ENCODE measurements around the gene AFF3. TPM values are rescaled to one million over a fixed set of nuclear protein-coding genes. Genes with fewer than 3 reads are reported as not detected.

The AFF3 gene
- total RNA-seq, 1 donor from 2014 or later = 12.2 TPM

DNA sequence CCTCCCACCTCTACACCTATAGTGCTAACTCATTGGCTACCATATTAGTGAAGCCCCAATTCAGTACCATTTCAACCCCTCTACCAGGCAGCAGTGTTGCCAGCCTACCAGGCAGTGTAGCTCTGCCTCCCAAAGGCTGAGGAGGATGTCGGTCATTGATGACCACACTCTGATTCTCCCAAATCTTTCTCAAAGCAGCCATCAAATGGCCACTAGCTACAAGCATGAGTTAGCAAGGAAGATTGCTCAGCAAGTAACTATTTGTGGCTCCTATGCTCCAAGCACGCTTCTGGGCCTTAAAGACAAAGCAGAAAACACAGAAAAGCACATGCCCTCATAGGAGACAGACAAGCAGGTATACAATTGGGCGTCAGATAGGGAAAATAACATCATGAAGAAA, 42.7 kb upstream of the AFF3 start:
- Mint-ChIP-seq H3K27ac (ENCODE audit: unreplicated experiment) (no peak overlapping the region), H3K36me3 (ENCODE audit: low read depth, unreplicated experiment) (no peaks in the 10 kb centered on the region), H3K4me3 (ENCODE audit: unreplicated experiment) (no peak overlapping the region), H3K9me3 (ENCODE audit: unreplicated experiment) (no peaks in the 10 kb centered on the region), H3K27me3 (ENCODE audit: unreplicated experiment) (peaks cover 6% of the 10 kb centered on the region), H3K4me1 (ENCODE audit: unreplicated experiment) (no peaks in the 10 kb centered on the region)
- TF ChIP-seq, protein P1, sequence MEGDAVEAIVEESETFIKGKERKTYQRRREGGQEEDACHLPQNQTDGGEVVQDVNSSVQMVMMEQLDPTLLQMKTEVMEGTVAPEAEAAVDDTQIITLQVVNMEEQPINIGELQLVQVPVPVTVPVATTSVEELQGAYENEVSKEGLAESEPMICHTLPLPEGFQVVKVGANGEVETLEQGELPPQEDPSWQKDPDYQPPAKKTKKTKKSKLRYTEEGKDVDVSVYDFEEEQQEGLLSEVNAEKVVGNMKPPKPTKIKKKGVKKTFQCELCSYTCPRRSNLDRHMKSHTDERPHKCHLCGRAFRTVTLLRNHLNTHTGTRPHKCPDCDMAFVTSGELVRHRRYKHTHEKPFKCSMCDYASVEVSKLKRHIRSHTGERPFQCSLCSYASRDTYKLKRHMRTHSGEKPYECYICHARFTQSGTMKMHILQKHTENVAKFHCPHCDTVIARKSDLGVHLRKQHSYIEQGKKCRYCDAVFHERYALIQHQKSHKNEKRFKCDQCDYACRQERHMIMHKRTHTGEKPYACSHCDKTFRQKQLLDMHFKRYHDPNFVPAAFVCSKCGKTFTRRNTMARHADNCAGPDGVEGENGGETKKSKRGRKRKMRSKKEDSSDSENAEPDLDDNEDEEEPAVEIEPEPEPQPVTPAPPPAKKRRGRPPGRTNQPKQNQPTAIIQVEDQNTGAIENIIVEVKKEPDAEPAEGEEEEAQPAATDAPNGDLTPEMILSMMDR (IDR thresholded peaks at IDR 0.05; ENCODE audit: unreplicated experiment) = no peak
- no peak for DNase-seq (ENCODE audit: low spot score)

DNA sequence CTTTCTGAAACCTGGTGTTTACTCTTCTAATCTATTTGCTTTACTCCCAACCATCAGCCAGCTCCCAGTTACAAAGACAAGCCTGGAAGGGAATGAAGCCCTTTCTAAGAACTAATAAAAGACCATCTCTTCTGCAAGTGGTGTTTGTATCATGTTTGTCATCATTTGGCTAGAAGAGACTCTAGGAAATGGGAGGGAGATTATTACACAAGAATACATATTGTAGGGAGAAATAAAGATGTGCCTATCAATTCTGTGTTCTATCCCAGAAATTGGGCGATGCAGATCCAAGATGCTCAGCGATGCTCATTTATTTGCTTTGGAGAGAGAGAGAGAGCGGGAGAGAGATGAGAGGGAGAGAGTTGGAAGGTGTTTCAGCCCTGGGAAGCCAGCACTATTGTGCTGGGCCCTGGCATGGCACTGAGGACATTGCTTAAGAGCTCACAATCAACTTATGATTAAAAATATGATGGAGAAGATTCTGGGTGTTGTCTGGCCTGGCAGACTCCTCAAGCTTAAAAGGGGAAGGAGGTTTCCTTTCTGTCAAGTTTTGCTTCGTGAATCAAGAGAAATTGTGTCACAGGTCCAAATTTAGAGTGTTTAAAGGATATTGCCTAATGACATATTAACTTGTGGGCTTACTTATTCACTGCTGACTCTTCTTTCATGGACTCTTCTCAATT, 41.8 kb upstream of the AFF3 start:
- no peak overlapping the region for H3K4me3 Mint-ChIP-seq (ENCODE audit: unreplicated experiment)
- TF ChIP-seq, protein P1 (IDR thresholded peaks at IDR 0.05; ENCODE audit: unreplicated experiment) = no peak
- DNase-seq (ENCODE audit: low spot score) = no peak
- no peaks in the 10 kb centered on the region for H3K36me3 Mint-ChIP-seq (ENCODE audit: low read depth, unreplicated experiment)
- H3K9me3 Mint-ChIP-seq (ENCODE audit: unreplicated experiment) = no peaks in the 10 kb centered on the region
- H3K27ac Mint-ChIP-seq (ENCODE audit: unreplicated experiment) = no peak overlapping the region
- H3K4me1 Mint-ChIP-seq (ENCODE audit: unreplicated experiment) = no peaks in the 10 kb centered on the region
- peaks cover 4% of the 10 kb centered on the region for H3K27me3 Mint-ChIP-seq (ENCODE audit: unreplicated experiment)

DNA sequence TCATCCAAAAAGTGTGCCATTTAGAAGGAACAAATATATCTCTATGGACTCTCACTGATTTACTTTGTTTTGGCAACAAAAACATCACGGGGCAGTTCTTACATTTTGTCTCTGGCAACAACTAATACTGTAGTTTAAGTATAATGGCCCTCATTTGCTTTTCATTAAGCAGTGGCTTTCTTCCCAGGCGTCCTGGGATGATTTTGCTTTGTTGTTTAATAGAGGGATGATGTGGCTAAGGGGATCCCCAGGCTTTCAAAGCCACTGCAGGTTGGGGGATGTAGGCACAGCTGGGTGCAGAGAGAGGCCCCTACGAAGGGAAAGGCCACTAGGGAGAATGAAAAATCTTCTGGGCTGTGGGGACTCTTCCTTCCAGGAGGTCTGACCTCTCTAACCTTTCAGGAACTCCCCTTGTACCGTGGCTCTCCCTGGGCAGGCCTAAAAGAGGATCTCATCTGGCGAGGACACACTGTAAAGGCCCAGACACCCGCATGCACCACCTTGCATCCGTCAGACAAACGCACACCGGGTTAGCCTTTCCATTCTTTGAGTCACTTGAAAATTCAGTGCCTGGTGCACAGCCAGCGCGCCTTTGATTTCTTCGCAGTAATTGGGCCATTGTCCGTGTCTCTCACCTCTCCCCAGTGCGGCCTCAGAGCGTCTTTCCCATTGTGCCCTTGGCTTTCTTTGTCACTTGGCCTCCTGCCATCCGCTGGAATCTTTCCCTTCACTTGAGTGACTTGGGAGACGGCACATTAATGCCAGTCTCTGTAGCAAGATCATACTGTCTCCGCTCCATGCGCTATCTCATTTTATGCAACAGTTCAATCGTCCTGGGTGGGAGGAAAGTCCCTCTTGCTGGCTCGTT, 40.3 kb upstream of the AFF3 start:
- no peak for DNase-seq (ENCODE audit: low spot score)
- TF ChIP-seq, protein P1 (IDR thresholded peaks at IDR 0.05; ENCODE audit: unreplicated experiment) = no peak
- H3K27ac Mint-ChIP-seq (ENCODE audit: unreplicated experiment) = no peak overlapping the region

DNA sequence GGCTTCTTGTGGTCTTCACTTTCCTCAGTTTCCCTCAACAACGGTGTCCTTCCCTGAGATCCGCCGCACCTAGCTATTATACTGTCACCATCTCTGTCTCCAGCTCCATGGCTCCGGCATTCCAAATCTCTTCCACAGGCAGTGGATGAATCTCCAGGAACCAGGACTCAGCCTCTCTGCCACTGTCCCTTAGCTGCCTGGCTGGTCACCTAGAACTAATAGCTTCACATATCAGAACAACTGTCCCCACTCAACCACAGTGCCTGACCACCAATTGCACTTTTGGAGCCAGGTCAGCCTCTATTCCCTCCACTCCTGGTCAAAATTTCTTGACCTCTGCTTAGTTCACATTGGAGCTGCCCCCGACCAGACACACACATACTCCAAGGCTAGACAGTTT, 38.1 kb upstream of the AFF3 start:
- no peak for DNase-seq (ENCODE audit: low spot score)
- Mint-ChIP-seq H3K4me3 (ENCODE audit: unreplicated experiment) (no peak overlapping the region), H3K9me3 (ENCODE audit: unreplicated experiment) (no peaks in the 10 kb centered on the region), H3K36me3 (ENCODE audit: low read depth, unreplicated experiment) (no peaks in the 10 kb centered on the region), H3K4me1 (ENCODE audit: unreplicated experiment) (no peaks in the 10 kb centered on the region), H3K27ac (ENCODE audit: unreplicated experiment) (no peak overlapping the region), H3K27me3 (ENCODE audit: unreplicated experiment) (peaks cover 4% of the 10 kb centered on the region)
- TF ChIP-seq, protein P1 (IDR thresholded peaks at IDR 0.05; ENCODE audit: unreplicated experiment) = no peak

More for the DNA sequence above, 40.3 kb upstream of the AFF3 start:
- Mint-ChIP-seq H3K4me1 (ENCODE audit: unreplicated experiment) (no peaks in the 10 kb centered on the region), H3K36me3 (ENCODE audit: low read depth, unreplicated experiment) (no peaks in the 10 kb centered on the region), H3K4me3 (ENCODE audit: unreplicated experiment) (no peak overlapping the region), H3K27me3 (ENCODE audit: unreplicated experiment) (peaks cover 4% of the 10 kb centered on the region), H3K9me3 (ENCODE audit: unreplicated experiment) (no peaks in the 10 kb centered on the region)

DNA sequence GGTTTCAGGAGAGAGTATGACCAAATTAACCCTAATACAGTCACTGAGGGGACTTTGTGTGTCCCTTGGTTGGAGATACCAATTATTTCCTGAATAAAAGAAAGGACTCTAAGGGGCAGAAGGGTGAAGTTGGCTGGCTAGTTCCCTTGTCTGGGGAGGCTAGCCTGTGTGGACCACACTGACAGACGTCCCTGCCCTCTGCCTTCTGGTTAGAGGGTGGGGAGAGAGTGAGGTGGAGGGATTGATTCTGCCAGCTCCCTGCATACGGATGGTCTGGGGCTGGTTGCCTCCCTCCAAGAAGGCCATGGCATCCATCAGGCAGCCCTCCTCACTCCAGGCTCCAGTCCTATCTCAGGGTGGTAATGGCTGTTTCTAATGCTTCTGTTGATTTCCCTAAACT, 37.4 kb upstream of the AFF3 start:
- Mint-ChIP-seq H3K27ac (ENCODE audit: unreplicated experiment) (no peak overlapping the region), H3K9me3 (ENCODE audit: unreplicated experiment) (no peaks in the 10 kb centered on the region), H3K27me3 (ENCODE audit: unreplicated experiment) (peaks cover 6% of the 10 kb centered on the region), H3K4me3 (ENCODE audit: unreplicated experiment) (no peak overlapping the region), H3K4me1 (ENCODE audit: unreplicated experiment) (no peaks in the 10 kb centered on the region), H3K36me3 (ENCODE audit: low read depth, unreplicated experiment) (no peaks in the 10 kb centered on the region)
- TF ChIP-seq, protein P1 (IDR thresholded peaks at IDR 0.05; ENCODE audit: unreplicated experiment) = no peak
- no peak for DNase-seq (ENCODE audit: low spot score)
